ENCODE measurements around the gene APOL1. TPM values are rescaled to one million over a fixed set of nuclear protein-coding genes. Genes with fewer than 3 reads are reported as not detected.

APOL1 gene
- polyA plus RNA-seq, 1 donor from 2014 or later = not detected

DNA sequence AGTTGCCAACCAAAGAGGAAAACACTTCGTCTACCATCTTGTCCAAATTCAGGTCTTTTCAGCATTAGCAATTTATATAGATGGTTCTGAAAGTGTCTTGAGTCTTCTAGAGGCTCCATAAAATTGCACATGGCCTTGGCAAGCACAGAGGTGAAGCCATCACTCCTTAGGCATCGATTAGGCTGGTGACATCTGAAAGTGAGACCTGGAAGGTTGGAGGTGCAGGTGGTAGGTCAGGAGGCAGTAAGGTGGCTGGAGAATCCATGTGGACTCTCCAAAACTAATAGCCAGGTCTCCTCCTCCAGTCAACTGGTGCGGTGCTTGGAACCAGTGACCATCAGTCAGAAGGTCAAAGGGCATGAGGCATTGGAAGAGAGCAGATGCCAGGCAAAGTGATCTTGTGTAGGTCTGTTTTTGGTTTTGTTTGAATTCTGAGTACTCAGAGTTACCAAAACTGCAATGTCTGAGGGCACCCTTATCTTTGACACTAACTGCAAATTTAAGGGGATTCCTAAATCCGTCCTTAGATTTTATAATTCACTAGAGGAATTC, 7.1 kb upstream of the APOL1 start:
- Histone ChIP-seq H3K27ac (ENCODE audit: low read length) (no peak overlapping the region), H3K4me3 (ENCODE audit: low read length) (no peak overlapping the region), H4K20me1 (ENCODE audit: insufficient read depth) (no peaks in the 10 kb centered on the region), H3K9me2 (ENCODE audit: insufficient read depth, low read length) (no peaks in the 10 kb centered on the region), H3K27me3 (ENCODE audit: insufficient read depth, low read depth, low read length) (no peaks in the 10 kb centered on the region), H3K9me3 (ENCODE audit: low read length) (no peaks in the 10 kb centered on the region), H3K9ac (ENCODE audit: low read length) (no peak overlapping the region), H2AFZ (ENCODE audit: low read depth, low read length) (no peak overlapping the region), H3K36me3 (ENCODE audit: insufficient read depth, low read length) (no peaks in the 10 kb centered on the region), H3F3A (ENCODE audit: insufficient read depth, low read length, poor library complexity, severe bottlenecking) (no peaks in the 10 kb centered on the region), H3K4me2 (ENCODE audit: low read length) (no peak overlapping the region), H3K79me2 (replicated peaks; ENCODE audit: insufficient read depth, low read length) (no peaks in the 10 kb centered on the region)
- TF ChIP-seq RAD21 (conservative IDR thresholded peaks at IDR 0.05) = no peak
- no peak for TF ChIP-seq SMC3 (conservative IDR thresholded peaks at IDR 0.05; ENCODE audit: poor library complexity)
- TF ChIP-seq POLR2AphosphoS5 (IDR thresholded peaks at IDR 0.05) = no peak
- TF ChIP-seq, protein P1, sequence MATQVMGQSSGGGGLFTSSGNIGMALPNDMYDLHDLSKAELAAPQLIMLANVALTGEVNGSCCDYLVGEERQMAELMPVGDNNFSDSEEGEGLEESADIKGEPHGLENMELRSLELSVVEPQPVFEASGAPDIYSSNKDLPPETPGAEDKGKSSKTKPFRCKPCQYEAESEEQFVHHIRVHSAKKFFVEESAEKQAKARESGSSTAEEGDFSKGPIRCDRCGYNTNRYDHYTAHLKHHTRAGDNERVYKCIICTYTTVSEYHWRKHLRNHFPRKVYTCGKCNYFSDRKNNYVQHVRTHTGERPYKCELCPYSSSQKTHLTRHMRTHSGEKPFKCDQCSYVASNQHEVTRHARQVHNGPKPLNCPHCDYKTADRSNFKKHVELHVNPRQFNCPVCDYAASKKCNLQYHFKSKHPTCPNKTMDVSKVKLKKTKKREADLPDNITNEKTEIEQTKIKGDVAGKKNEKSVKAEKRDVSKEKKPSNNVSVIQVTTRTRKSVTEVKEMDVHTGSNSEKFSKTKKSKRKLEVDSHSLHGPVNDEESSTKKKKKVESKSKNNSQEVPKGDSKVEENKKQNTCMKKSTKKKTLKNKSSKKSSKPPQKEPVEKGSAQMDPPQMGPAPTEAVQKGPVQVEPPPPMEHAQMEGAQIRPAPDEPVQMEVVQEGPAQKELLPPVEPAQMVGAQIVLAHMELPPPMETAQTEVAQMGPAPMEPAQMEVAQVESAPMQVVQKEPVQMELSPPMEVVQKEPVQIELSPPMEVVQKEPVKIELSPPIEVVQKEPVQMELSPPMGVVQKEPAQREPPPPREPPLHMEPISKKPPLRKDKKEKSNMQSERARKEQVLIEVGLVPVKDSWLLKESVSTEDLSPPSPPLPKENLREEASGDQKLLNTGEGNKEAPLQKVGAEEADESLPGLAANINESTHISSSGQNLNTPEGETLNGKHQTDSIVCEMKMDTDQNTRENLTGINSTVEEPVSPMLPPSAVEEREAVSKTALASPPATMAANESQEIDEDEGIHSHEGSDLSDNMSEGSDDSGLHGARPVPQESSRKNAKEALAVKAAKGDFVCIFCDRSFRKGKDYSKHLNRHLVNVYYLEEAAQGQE (IDR thresholded peaks at IDR 0.05; ENCODE audit: borderline replicate concordance) = no peak
- TF ChIP-seq TAF1 (IDR thresholded peaks at IDR 0.05; ENCODE audit: low read depth) = no peak
- no peak for TF ChIP-seq EP300 (conservative IDR thresholded peaks at IDR 0.05; ENCODE audit: poor library complexity, severe bottlenecking)

DNA sequence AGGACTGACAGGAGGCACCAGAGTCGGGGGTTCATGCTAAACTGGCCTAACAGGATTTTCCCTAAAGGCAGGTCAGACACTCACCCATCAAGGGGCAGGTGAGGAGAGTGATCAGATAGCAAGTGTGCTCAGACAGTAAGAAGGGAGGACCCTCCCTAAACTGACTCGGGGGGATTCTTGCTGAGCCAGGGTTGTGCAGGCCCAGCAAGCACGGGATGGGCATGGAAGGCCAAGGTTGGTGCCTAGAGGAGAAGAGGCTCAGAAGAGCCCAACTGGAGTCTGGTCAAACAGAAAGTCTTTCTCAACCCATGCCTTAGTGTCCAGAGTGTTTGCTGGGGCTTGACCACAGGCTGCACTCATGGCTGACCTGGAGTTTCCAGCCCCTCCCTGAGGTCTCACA, 6.2 kb upstream of the APOL1 start:
- H3K27ac ChIP-seq (ENCODE audit: low read length) = no peak overlapping the region
- H3K9ac ChIP-seq (ENCODE audit: low read length) = no peak overlapping the region
- H3K9me3 ChIP-seq (ENCODE audit: low read length) = no peaks in the 10 kb centered on the region
- no peak overlapping the region for H3K4me3 ChIP-seq (ENCODE audit: low read length)
- H3K9me2 ChIP-seq (ENCODE audit: insufficient read depth, low read length) = no peaks in the 10 kb centered on the region
- no peaks in the 10 kb centered on the region for H3K36me3 ChIP-seq (ENCODE audit: insufficient read depth, low read length)
- no peaks in the 10 kb centered on the region for H3F3A ChIP-seq (ENCODE audit: insufficient read depth, low read length, poor library complexity, severe bottlenecking)
- no peaks in the 10 kb centered on the region for H4K20me1 ChIP-seq (ENCODE audit: insufficient read depth)
- H3K27me3 ChIP-seq (ENCODE audit: insufficient read depth, low read depth, low read length) = no peaks in the 10 kb centered on the region
- H3K4me2 ChIP-seq (ENCODE audit: low read length) = no peak overlapping the region
- no peak overlapping the region for H2AFZ ChIP-seq (ENCODE audit: low read depth, low read length)
- H3K79me2 ChIP-seq (replicated peaks; ENCODE audit: insufficient read depth, low read length) = no peaks in the 10 kb centered on the region
- TF ChIP-seq MXI1 (conservative IDR thresholded peaks at IDR 0.05; ENCODE audit: poor library complexity, severe bottlenecking) = no peak
- no peak for TF ChIP-seq TAF1 (IDR thresholded peaks at IDR 0.05; ENCODE audit: low read depth)
- no peak for TF ChIP-seq EZH2 (IDR thresholded peaks at IDR 0.05; ENCODE audit: borderline replicate concordance, insufficient read depth, low read length, poor library complexity, severe bottlenecking)
- TF ChIP-seq RAD21 (conservative IDR thresholded peaks at IDR 0.05) = no peak
- TF ChIP-seq, protein P1 (IDR thresholded peaks at IDR 0.05; ENCODE audit: borderline replicate concordance) = no peak
- no peak for TF ChIP-seq EP300 (conservative IDR thresholded peaks at IDR 0.05; ENCODE audit: poor library complexity, severe bottlenecking)
- no peak for TF ChIP-seq SMC3 (conservative IDR thresholded peaks at IDR 0.05; ENCODE audit: poor library complexity)
- no peak for TF ChIP-seq CTCF (IDR thresholded peaks at IDR 0.05; ENCODE audit: poor library complexity, severe bottlenecking)
- TF ChIP-seq POLR2AphosphoS5 (IDR thresholded peaks at IDR 0.05) = no peak
